Activated naive CD4-positive, alpha-beta T cell treated with anti-CD3 and anti-CD28 coated beads for 36 hours (primary cell): ENCODE data around the gene ACAD10. TPM values are rescaled to one million over a fixed set of nuclear protein-coding genes. Genes with fewer than 3 reads are reported as not detected.
"Not testable (repeated sequence)": the region's sequence is repeated elsewhere in the genome, so short reads cannot be mapped to it uniquely, and the experiment has no call there.

Source experiments
- CTCF ChIA-PET: fragments of 350-600 bp; sonication (Branson Sonifier 250); formaldehyde crosslinking; loops from one replicate; lab custom pipeline; 2021; ENCODE audit warnings: antibody characterized with exemption; lab: Charles Lee
- DNase-seq: peaks from one replicate; pipeline ENCODE4 v3.0.0-alpha.2; 2020
- H3K27ac Mint-ChIP-seq: one replicate; pipeline ENCODE4 v1.8.0; 2021; ENCODE audit warnings: mild to moderate bottlenecking, mixed read lengths
- H3K27me3 Mint-ChIP-seq: one replicate; pipeline ENCODE4 v1.8.0; 2021; ENCODE audit warnings: low read depth, mixed read lengths
- H3K36me3 Mint-ChIP-seq: one replicate; pipeline ENCODE4 v1.8.0; 2021; ENCODE audit warnings: low read depth, mixed read lengths
- H3K4me1 Mint-ChIP-seq: one replicate; pipeline ENCODE4 v1.8.0; 2021; ENCODE audit warnings: low read depth, mixed read lengths
- H3K4me3 Mint-ChIP-seq: one replicate; pipeline ENCODE4 v1.8.0; 2021; ENCODE audit warnings: mild to moderate bottlenecking, moderate library complexity, mixed read lengths
- H3K9me3 Mint-ChIP-seq: one replicate; pipeline ENCODE4 v1.8.0; 2021; ENCODE audit warnings: mixed read lengths
- intact Hi-C: fragments of 100-400 bp; cut with micrococcal nuclease; formaldehyde crosslinking; loops from one replicate; pipeline ENCODE4 v1.15.1; 2023
- total RNA-seq, 2 experiments: library from RNA; stranded (reverse); gene quantifications; one replicate each; pipeline ENCODE4 v1.2.3, GENCODE V29; 2021

The ACAD10 gene
- 10 to 100 TPM; 19.0 to 21.7 TPM for total RNA-seq

- H3K4me3 Mint-ChIP-seq: peak within 1 kb of the TSS; percentile 91
- CTCF ChIA-PET: interaction anchor here (0.8 to 2.4 kb wide), 3 partner anchors 99 to 158 kb away, joined by 4 to 7 read pairs (median 4); no protein-coding TSS in a partner anchor
- peaks cover 33% of the 10 kb centered on the region for H3K4me1 Mint-ChIP-seq
- H3K36me3 Mint-ChIP-seq: peaks cover 16% of the 10 kb centered on the region
- no peaks in the 10 kb centered on the region for H3K9me3 Mint-ChIP-seq
- intact Hi-C loops: loop anchor here (1.0 to 10.0 kb wide), 7 partner anchors 89 to 329 kb away; partner anchors contain the start of genes ERP29, SH2B3 and TMEM116
- H3K27ac Mint-ChIP-seq: peak within 1 kb of the TSS; percentile 86
- no peaks in the 10 kb centered on the region for H3K27me3 Mint-ChIP-seq
- DNase-seq: peak; percentile 94
Measured at GRCh38 chr12:111685811-111686573, at the start of gene ACAD10, which contains the start of gene BRAP. Gene ACAD10 (plus strand): TSS chr12:111686053. CDS start chr12:111692710, 6,657 bp downstream. Gene BRAP (minus strand): TSS chr12:111685956. CDS start chr12:111685792, 164 bp downstream.

GRCh38 chr12:111636209-111636945 is 49.5 kb upstream of the ACAD10 start:
- no peak for DNase-seq
- H3K36me3 Mint-ChIP-seq: peaks cover 6% of the 10 kb centered on the region
- no peak overlapping the region for H3K4me3 Mint-ChIP-seq
- intact Hi-C loops: no loop called here
- H3K27me3 Mint-ChIP-seq: no peaks in the 10 kb centered on the region
- no peak overlapping the region for H3K27ac Mint-ChIP-seq
- H3K9me3 Mint-ChIP-seq: no peaks in the 10 kb centered on the region
- CTCF ChIA-PET: no interaction called here
- H3K4me1 Mint-ChIP-seq: no peaks in the 10 kb centered on the region

- DNase-seq: no peak
- H3K9me3 Mint-ChIP-seq: no peaks in the 10 kb centered on the region
- CTCF ChIA-PET: no interaction called here
- no peak overlapping the region for H3K27ac Mint-ChIP-seq
- H3K27me3 Mint-ChIP-seq: no peaks in the 10 kb centered on the region
- intact Hi-C loops: no loop called here
- no peaks in the 10 kb centered on the region for H3K4me1 Mint-ChIP-seq
- peaks cover 7% of the 10 kb centered on the region for H3K36me3 Mint-ChIP-seq
- H3K4me3 Mint-ChIP-seq: no peak overlapping the region
Measured at GRCh38 chr12:111638556-111638955, 47.3 kb upstream of the ACAD10 start.

- intact Hi-C loops: no loop called here
- Mint-ChIP-seq H3K36me3 (peaks cover 11% of the 10 kb centered on the region), H3K27ac (no peak overlapping the region), H3K27me3 (no peaks in the 10 kb centered on the region), H3K4me3 (no peak overlapping the region), H3K4me1 (no peaks in the 10 kb centered on the region), H3K9me3 (no peaks in the 10 kb centered on the region)
- no peak for DNase-seq
- CTCF ChIA-PET: interaction anchor here (0.6 kb wide), 1 partner anchor 174 kb away, joined by 3 read pairs; no protein-coding TSS in a partner anchor
Measured at GRCh38 chr12:111640506-111640905, 45.3 kb upstream of the ACAD10 start.

- intact Hi-C loops: no loop called here
- H3K36me3 Mint-ChIP-seq: peaks cover 18% of the 10 kb centered on the region
- no peak overlapping the region for H3K27ac Mint-ChIP-seq
- H3K4me3 Mint-ChIP-seq: no peak overlapping the region
- CTCF ChIA-PET: no interaction called here
- DNase-seq: no peak
- H3K9me3 Mint-ChIP-seq: no peaks in the 10 kb centered on the region
- H3K27me3 Mint-ChIP-seq: no peaks in the 10 kb centered on the region
- H3K4me1 Mint-ChIP-seq: no peaks in the 10 kb centered on the region
Measured at GRCh38 chr12:111642681-111643426, 43.0 kb upstream of the ACAD10 start.

GRCh38 chr12:111643427-111643826 is 42.4 kb upstream of the ACAD10 start:
- Mint-ChIP-seq H3K36me3 (peaks cover 18% of the 10 kb centered on the region), H3K4me1 (no peaks in the 10 kb centered on the region), H3K4me3 (no peak overlapping the region), H3K27me3 (no peaks in the 10 kb centered on the region), H3K27ac (no peak overlapping the region), H3K9me3 (no peaks in the 10 kb centered on the region)
- CTCF ChIA-PET: interaction anchor here (0.6 kb wide), 1 partner anchor 10 kb away, joined by 3 read pairs; no protein-coding TSS in a partner anchor
- DNase-seq: no peak
- intact Hi-C loops: no loop called here

DNA sequence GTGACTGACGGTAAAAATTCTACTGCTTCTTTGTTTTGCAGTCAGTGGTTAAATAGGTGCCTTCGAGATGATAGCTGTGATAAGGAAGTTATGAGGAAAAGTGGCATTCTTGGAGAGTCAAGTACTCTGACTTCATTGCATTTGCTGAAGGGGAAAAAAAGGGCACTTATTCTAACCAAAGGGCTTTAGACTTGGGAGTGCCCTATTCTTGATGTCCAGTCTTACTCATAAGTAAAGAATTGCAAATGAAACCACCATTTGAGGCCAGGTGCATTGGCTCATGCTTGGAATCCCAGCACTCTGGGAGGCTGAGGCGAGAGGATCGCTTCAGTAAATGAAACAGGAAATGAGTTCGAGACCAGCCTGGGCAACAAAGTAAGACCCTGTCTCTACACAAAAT is 40.4 kb upstream of the ACAD10 start:
- Mint-ChIP-seq H3K4me3 (no peak overlapping the region), H3K27me3 (no peaks in the 10 kb centered on the region), H3K4me1 (no peaks in the 10 kb centered on the region), H3K9me3 (no peaks in the 10 kb centered on the region), H3K36me3 (peaks cover 20% of the 10 kb centered on the region), H3K27ac (no peak overlapping the region)
- no peak for DNase-seq
- CTCF ChIA-PET: no interaction called here
- intact Hi-C loops: no loop called here

DNA sequence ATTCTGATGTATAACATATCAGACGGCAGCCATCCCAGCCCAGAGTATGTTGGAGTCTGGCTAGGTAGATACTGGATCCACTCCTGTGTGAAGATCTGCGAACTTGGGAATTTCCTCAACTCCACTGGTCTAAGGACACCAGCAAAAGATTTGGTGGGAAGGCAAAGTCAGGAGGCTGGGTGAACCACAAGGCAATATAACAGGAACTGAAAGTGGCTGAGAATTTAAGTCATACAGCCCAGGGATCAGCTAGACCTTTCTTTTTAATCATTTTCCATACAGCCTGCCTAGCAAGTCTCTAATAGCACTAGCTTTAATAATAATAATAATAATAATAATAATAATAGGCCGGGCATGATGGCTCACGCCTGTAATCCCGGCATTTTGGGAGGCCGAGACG is 34.9 kb upstream of the ACAD10 start:
- Mint-ChIP-seq H3K4me3 (no peak overlapping the region), H3K27ac (no peak overlapping the region), H3K36me3 (peaks cover 14% of the 10 kb centered on the region), H3K9me3 (no peaks in the 10 kb centered on the region), H3K4me1 (no peaks in the 10 kb centered on the region), H3K27me3 (no peaks in the 10 kb centered on the region)
- DNase-seq: no peak
- CTCF ChIA-PET: interaction anchor here (0.5 kb wide), 1 partner anchor 9 kb away, joined by 3 read pairs; no protein-coding TSS in a partner anchor
- intact Hi-C loops: no loop called here

GRCh38 chr12:111652530-111652929 is 33.3 kb upstream of the ACAD10 start:
- DNase-seq, H3K36me3 Mint-ChIP-seq, H3K27ac Mint-ChIP-seq, H3K4me1 Mint-ChIP-seq, intact Hi-C loops, H3K9me3 Mint-ChIP-seq, CTCF ChIA-PET, H3K27me3 Mint-ChIP-seq, H3K4me3 Mint-ChIP-seq: not testable (repeated sequence)

GRCh38 chr12:111653596-111653995 is 32.3 kb upstream of the ACAD10 start:
- H3K4me1 Mint-ChIP-seq: no peaks in the 10 kb centered on the region
- CTCF ChIA-PET: interaction anchor here (0.5 kb wide), 1 partner anchor 22 kb away, joined by 3 read pairs; no protein-coding TSS in a partner anchor
- no peak for DNase-seq
- H3K9me3 Mint-ChIP-seq: no peaks in the 10 kb centered on the region
- intact Hi-C loops: no loop called here
- peaks cover 12% of the 10 kb centered on the region for H3K36me3 Mint-ChIP-seq
- H3K27me3 Mint-ChIP-seq: no peaks in the 10 kb centered on the region
- no peak overlapping the region for H3K27ac Mint-ChIP-seq
- no peak overlapping the region for H3K4me3 Mint-ChIP-seq

DNA sequence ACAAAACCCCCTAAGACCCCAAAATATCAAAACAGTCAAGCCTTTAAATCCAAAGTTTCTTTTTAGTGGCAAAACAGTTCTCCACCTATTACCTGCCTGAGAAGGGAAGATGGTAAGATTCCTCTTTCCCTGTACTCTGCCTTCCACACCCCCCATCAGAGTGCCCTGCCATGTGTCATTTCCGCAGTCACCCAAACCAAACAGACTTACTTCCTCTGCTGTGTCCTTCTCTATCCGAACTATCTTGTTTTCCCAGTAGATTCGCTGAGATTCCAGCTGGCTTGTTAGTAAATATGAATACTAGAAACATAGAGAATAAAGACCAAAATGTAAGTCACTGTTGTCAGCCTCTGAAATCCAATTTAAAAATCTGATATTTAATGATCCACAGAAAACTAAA is 30.5 kb upstream of the ACAD10 start:
- Mint-ChIP-seq H3K9me3 (no peaks in the 10 kb centered on the region), H3K4me3 (no peak overlapping the region), H3K27me3 (no peaks in the 10 kb centered on the region), H3K36me3 (peaks cover 13% of the 10 kb centered on the region), H3K4me1 (no peaks in the 10 kb centered on the region), H3K27ac (no peak overlapping the region)
- intact Hi-C loops: no loop called here
- DNase-seq: no peak
- CTCF ChIA-PET: interaction anchor here (1.4 kb wide), 1 partner anchor 11 kb away, joined by 3 read pairs; no protein-coding TSS in a partner anchor

GRCh38 chr12:111656016-111656415 is 29.8 kb upstream of the ACAD10 start:
- Mint-ChIP-seq H3K36me3 (peaks cover 13% of the 10 kb centered on the region), H3K27ac (no peak overlapping the region), H3K9me3 (no peaks in the 10 kb centered on the region), H3K27me3 (no peaks in the 10 kb centered on the region), H3K4me3 (no peak overlapping the region), H3K4me1 (no peaks in the 10 kb centered on the region)
- DNase-seq: no peak
- intact Hi-C loops: no loop called here
- CTCF ChIA-PET: no interaction called here
